ENCODE results near the gene MPPED2. TPM values are rescaled to one million over a fixed set of nuclear protein-coding genes. Genes with fewer than 3 reads are reported as not detected.
A peak's percentile ranks its signal among the peaks of the same experiment; 100 is the strongest.

The MPPED2 gene
- polyA plus RNA-seq, 3 donors = 0.29 to 0.59 (median 0.52) TPM

DNA sequence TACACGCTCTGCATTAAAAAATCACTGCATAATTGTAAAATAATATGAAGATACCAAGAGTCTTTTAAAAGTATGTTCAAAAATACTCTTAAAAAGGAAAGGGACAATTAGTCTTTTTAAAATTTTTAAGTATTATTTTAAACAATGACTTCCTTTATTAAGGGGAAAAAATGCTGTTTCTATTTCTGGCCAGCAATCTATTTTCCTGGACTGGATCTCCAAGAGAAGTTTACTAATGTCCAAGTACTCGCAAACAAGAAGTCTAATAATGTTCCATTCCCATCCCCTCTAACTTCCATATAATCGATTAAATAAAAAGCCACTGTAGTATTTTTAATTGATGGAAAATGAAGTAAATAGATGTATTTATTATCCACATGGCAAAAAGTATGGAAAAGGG lies 123.7 kb downstream of the MPPED2 start:
- no peaks in the 10 kb centered on the region for H3K27me3 ChIP-seq (ENCODE audit: control insufficient read depth in 2 of 2, insufficient read depth in 2 of 2, low read length in 2 of 2)
- H3K79me2 ChIP-seq (ENCODE audit: insufficient read depth, low read length) = no peaks in the 10 kb centered on the region
- no peak overlapping the region for H3K27ac Mint-ChIP-seq
- no peaks in the 10 kb centered on the region for H3K9me3 ChIP-seq (replicated peaks in 1 of 2; ENCODE audit: control insufficient read depth in 1 of 2, insufficient read depth in 1 of 2, low read length in 2 of 2)
- H3K4me3 Mint-ChIP-seq = no peak overlapping the region
- no peaks in the 10 kb centered on the region for H4K20me1 ChIP-seq (ENCODE audit: insufficient read depth, low read length)
- H3K36me3 Mint-ChIP-seq = no peaks in the 10 kb centered on the region
- no CpG with 5 or more reads among the region's 3 CpGs for WGBS (ENCODE audit: insufficient coverage)
- H3K4me1 Mint-ChIP-seq = peaks cover under 1% of the 10 kb centered on the region
- no peak overlapping the region for H3K9ac ChIP-seq (ENCODE audit: insufficient read depth, low read length, poor library complexity, severe bottlenecking)
- no peak overlapping the region for H3K4me2 ChIP-seq (replicated peaks; ENCODE audit: extremely low read depth, low read length, poor library complexity, severe bottlenecking)
- DNase-seq = no peak
- no peak overlapping the region for H2AFZ ChIP-seq (ENCODE audit: insufficient read depth, low read depth, low read length, poor library complexity, severe bottlenecking)
- peaks cover 1 to 3% of the 10 kb centered on the region in 2 donors for H3K4me1 ChIP-seq (ENCODE audit: control insufficient read depth in 1 of 2, insufficient read depth in 2 of 2, low read length in 2 of 2)
- H3K4me3 ChIP-seq (replicated peaks in 1 of 3; ENCODE audit: low read depth in 2 of 3, low read length in 3 of 3) = no peak overlapping the region
- H3K27ac ChIP-seq (ENCODE audit: low read depth in 1 of 2, low read length in 2 of 2) = no peak overlapping the region
- TF ChIP-seq, protein P1, sequence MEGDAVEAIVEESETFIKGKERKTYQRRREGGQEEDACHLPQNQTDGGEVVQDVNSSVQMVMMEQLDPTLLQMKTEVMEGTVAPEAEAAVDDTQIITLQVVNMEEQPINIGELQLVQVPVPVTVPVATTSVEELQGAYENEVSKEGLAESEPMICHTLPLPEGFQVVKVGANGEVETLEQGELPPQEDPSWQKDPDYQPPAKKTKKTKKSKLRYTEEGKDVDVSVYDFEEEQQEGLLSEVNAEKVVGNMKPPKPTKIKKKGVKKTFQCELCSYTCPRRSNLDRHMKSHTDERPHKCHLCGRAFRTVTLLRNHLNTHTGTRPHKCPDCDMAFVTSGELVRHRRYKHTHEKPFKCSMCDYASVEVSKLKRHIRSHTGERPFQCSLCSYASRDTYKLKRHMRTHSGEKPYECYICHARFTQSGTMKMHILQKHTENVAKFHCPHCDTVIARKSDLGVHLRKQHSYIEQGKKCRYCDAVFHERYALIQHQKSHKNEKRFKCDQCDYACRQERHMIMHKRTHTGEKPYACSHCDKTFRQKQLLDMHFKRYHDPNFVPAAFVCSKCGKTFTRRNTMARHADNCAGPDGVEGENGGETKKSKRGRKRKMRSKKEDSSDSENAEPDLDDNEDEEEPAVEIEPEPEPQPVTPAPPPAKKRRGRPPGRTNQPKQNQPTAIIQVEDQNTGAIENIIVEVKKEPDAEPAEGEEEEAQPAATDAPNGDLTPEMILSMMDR (IDR thresholded peaks at IDR 0.05) = no peak
- H3K27me3 Mint-ChIP-seq (ENCODE audit: low read depth in 3 of 3) = peaks cover 0 to 8% (median 2%) of the 10 kb centered on the region in 3 donors
- H3K36me3 ChIP-seq (replicated peaks in 1 of 2; ENCODE audit: control insufficient read depth in 1 of 2, insufficient read depth in 2 of 2, low read length in 2 of 2) = no peaks in the 10 kb centered on the region
- intact Hi-C loops (cut with micrococcal nuclease) = no loop called here
- peaks cover 0 to 2% (median 0%) of the 10 kb centered on the region in 7 donors for H3K9me3 Mint-ChIP-seq

GRCh38 chr11:30459821-30460220 lies 126.3 kb downstream of the MPPED2 start:
- no peak overlapping the region for H3K9ac ChIP-seq (ENCODE audit: insufficient read depth, low read length, poor library complexity, severe bottlenecking)
- no peaks in the 10 kb centered on the region for H4K20me1 ChIP-seq (ENCODE audit: insufficient read depth, low read length)
- 50% methylated on average over 1 of the region's 3 CpGs for WGBS (ENCODE audit: insufficient coverage)
- no peaks in the 10 kb centered on the region for H3K27me3 ChIP-seq (ENCODE audit: control insufficient read depth in 2 of 2, insufficient read depth in 2 of 2, low read length in 2 of 2)
- no peak overlapping the region for H3K27ac Mint-ChIP-seq
- H3K9me3 ChIP-seq (replicated peaks in 1 of 2; ENCODE audit: control insufficient read depth in 1 of 2, insufficient read depth in 1 of 2, low read length in 2 of 2) = no peaks in the 10 kb centered on the region
- TF ChIP-seq, protein P1 (IDR thresholded peaks at IDR 0.05) = no peak
- H2AFZ ChIP-seq (ENCODE audit: insufficient read depth, low read depth, low read length, poor library complexity, severe bottlenecking) = peak overlapping the region; percentile 30
- H3K79me2 ChIP-seq (ENCODE audit: insufficient read depth, low read length) = no peaks in the 10 kb centered on the region
- peaks cover 2 to 5% (median 2%) of the 10 kb centered on the region in 3 donors for H3K27me3 Mint-ChIP-seq (ENCODE audit: low read depth in 3 of 3)
- peaks cover 0 to 2% (median 0%) of the 10 kb centered on the region in 7 donors for H3K9me3 Mint-ChIP-seq
- H3K4me3 ChIP-seq (replicated peaks in 1 of 3; ENCODE audit: low read depth in 2 of 3, low read length in 3 of 3) = no peak overlapping the region
- DNase-seq = no peak
- intact Hi-C loops (cut with micrococcal nuclease) = no loop called here
- H3K36me3 Mint-ChIP-seq = no peaks in the 10 kb centered on the region
- H3K4me1 Mint-ChIP-seq = peaks cover 7% of the 10 kb centered on the region
- peaks cover 6 to 13% of the 10 kb centered on the region in 2 donors for H3K4me1 ChIP-seq (ENCODE audit: control insufficient read depth in 1 of 2, insufficient read depth in 2 of 2, low read length in 2 of 2)
- no peak overlapping the region for H3K4me2 ChIP-seq (replicated peaks; ENCODE audit: extremely low read depth, low read length, poor library complexity, severe bottlenecking)
- H3K4me3 Mint-ChIP-seq = no peak overlapping the region
- no peak overlapping the region for H3K27ac ChIP-seq (ENCODE audit: low read depth in 1 of 2, low read length in 2 of 2)
- H3K36me3 ChIP-seq (replicated peaks in 1 of 2; ENCODE audit: control insufficient read depth in 1 of 2, insufficient read depth in 2 of 2, low read length in 2 of 2) = no peaks in the 10 kb centered on the region

Measured in CD14-positive monocyte (primary cell).